Measurements from ENCODE around the gene CCDC170.

The CCDC170 gene

DNA sequence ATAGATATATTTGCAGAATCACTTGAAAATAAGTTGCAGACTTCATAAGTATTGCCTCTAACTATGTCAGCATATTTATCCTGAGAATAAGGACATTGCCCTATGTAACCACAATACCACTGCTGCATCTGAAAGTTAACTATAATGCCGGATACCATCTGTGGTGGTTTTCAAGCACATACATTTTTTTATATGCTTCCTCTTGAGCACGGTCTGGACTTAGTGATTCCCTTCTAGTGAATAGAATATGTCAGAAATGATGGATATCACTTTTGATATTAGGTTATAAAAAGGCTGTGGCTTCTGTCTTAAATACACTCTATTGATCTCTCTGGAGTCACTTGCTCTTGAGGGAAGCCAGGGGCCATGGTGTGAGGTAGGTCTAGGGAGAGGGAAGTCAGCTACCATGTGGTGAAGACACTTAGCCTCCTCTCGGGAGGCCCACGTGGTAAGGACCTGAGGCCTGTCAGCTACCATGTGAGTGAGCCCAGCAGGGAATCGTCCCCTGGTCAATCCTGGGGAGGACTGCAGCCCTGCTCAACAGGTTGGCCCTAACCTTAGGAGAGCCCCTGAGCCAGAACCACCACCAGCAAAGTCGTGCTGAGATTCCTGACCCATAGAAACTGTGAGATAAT, 57.5 kb downstream of the CCDC170 start:
- TF ChIP-seq TAF1 (IDR thresholded peaks at IDR 0.05; ENCODE audit: borderline replicate concordance, low read depth, low read length) (no peak), POLR2A (IDR thresholded peaks at IDR 0.05; ENCODE audit: low read depth, low read length) (no peak), POLR2AphosphoS5 (IDR thresholded peaks at IDR 0.05; ENCODE audit: low read depth, low read length) (no peak)
- DNase-seq (ENCODE audit: insufficient read length), result no peak
- FAIRE-seq, result no peak

DNA sequence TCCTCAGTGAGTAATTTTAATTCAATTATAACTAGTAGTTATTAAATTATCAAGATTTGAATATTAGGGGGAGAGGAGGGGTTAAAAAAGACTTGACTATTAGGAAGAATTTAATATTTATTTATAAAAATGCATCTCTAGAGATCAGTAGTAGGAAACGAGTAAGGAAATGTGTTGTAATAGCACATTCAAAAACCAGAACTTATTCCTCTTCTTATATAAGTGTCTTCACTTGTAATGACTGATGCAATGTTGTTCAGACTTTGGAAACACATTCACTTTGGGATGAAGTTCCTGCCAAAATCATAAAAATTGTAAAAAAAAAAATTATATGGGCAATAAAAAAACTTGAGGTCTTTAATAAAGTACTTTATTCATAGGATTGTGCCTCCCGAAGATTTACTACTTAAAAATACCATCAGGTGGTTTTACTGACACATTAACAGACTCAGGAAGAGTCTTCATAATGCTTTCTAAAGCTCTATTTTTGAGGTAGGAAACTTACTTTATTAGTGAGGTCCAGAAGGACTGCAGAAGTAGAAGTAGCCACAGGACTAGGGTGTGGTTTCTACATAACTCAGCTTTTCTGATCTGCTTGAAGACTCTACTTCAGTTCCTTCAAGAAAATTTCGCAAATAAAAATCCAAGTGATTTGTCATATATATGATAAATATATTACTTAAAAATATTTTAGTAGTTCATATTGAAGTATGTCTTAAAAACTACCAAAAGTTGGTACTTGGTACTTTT, 59.8 kb downstream of the CCDC170 start:
- FAIRE-seq (no peak), DNase-seq (ENCODE audit: insufficient read length) (no peak)
- TF ChIP-seq POLR2AphosphoS5 (IDR thresholded peaks at IDR 0.05; ENCODE audit: low read depth, low read length) (no peak), TAF1 (IDR thresholded peaks at IDR 0.05; ENCODE audit: borderline replicate concordance, low read depth, low read length) (no peak), POLR2A (IDR thresholded peaks at IDR 0.05; ENCODE audit: low read depth, low read length) (no peak)

GRCh38 chr6:151561238-151561637, 67.4 kb downstream of the CCDC170 start:
- no peak for TF ChIP-seq POLR2A (IDR thresholded peaks at IDR 0.05; ENCODE audit: low read depth, low read length)
- no peak for TF ChIP-seq POLR2AphosphoS5 (IDR thresholded peaks at IDR 0.05; ENCODE audit: low read depth, low read length)
- TF ChIP-seq TAF1 (IDR thresholded peaks at IDR 0.05; ENCODE audit: borderline replicate concordance, low read depth, low read length), result no peak
- FAIRE-seq (no peak), DNase-seq (ENCODE audit: insufficient read length) (no peak)

- FAIRE-seq (no peak), DNase-seq (ENCODE audit: insufficient read length) (no peak)
- no peak for TF ChIP-seq TAF1 (IDR thresholded peaks at IDR 0.05; ENCODE audit: borderline replicate concordance, low read depth, low read length)
- no peak for TF ChIP-seq POLR2AphosphoS5 (IDR thresholded peaks at IDR 0.05; ENCODE audit: low read depth, low read length)
- TF ChIP-seq POLR2A (IDR thresholded peaks at IDR 0.05; ENCODE audit: low read depth, low read length), result no peak
Observed at GRCh38 chr6:151564654-151565053, 70.8 kb downstream of the CCDC170 start.

DNA sequence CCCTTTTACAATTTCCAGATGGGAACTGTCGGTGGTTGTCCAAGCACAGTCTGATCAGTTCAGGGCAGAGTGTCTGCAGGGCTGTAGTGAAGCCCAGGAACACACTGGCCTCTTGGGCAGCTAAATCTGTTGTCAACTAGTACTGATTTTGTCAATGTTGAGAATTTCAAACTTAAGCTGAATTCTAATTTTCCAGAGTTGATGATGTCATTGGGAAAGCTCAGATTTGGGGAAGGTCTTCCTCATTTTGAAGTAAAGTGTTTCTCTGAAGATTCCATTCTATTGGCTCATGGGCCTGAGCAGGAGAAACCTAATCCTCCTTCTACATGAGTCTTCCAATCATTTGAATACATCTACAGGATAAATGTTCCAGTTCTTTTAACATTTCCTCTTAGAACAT, 72.1 kb downstream of the CCDC170 start:
- FAIRE-seq (no peak), DNase-seq (ENCODE audit: insufficient read length) (no peak)
- TF ChIP-seq POLR2A (IDR thresholded peaks at IDR 0.05; ENCODE audit: low read depth, low read length), result no peak
- no peak for TF ChIP-seq TAF1 (IDR thresholded peaks at IDR 0.05; ENCODE audit: borderline replicate concordance, low read depth, low read length)
- no peak for TF ChIP-seq POLR2AphosphoS5 (IDR thresholded peaks at IDR 0.05; ENCODE audit: low read depth, low read length)

DNA sequence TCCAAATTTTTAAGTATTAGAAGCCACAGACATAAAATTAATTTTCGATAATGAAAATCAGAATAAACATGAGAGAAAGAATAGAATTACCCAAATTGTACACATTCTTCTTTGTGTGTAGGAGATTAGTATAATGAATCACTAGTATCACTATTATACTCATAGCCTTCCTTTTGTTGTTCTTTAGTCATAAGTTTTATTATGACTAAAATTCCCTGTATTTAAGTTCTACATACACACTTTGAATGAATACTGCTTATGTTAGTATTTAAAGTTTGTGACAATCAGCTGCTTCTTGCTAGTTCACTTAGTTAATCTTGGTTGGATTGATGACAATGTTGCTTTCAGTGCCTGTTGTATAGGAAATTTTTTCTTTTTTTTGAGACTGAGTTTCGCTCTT, 72.7 kb downstream of the CCDC170 start:
- DNase-seq (ENCODE audit: insufficient read length) (no peak), FAIRE-seq (no peak)
- no peak for TF ChIP-seq TAF1 (IDR thresholded peaks at IDR 0.05; ENCODE audit: borderline replicate concordance, low read depth, low read length)
- TF ChIP-seq POLR2A (IDR thresholded peaks at IDR 0.05; ENCODE audit: low read depth, low read length), result no peak
- TF ChIP-seq POLR2AphosphoS5 (IDR thresholded peaks at IDR 0.05; ENCODE audit: low read depth, low read length), result no peak

DNA sequence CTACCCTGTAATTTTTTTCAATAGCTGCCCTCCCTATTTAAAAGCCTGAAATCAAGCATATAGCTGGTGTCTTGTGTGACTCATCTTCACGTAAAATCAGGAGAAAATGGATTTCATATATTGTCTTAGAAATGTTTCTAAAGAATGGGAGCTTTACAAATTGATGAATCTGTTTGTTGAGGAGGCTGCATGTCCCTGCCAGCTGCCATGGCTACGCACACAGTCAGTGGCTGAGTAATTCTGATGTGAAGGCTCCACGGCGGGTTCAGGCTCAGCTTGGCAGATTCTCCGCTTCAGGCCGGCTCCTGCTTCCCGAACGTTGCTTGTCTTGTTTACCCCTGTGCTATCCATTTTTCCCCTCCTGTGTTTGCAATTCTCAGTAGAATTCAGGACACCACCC, 82.8 kb downstream of the CCDC170 start:
- DNase-seq (ENCODE audit: insufficient read length) (no peak), FAIRE-seq (no peak)
- TF ChIP-seq POLR2A (IDR thresholded peaks at IDR 0.05; ENCODE audit: low read depth, low read length) (no peak), POLR2AphosphoS5 (IDR thresholded peaks at IDR 0.05; ENCODE audit: low read depth, low read length) (no peak), TAF1 (IDR thresholded peaks at IDR 0.05; ENCODE audit: borderline replicate concordance, low read depth, low read length) (no peak)

DNA sequence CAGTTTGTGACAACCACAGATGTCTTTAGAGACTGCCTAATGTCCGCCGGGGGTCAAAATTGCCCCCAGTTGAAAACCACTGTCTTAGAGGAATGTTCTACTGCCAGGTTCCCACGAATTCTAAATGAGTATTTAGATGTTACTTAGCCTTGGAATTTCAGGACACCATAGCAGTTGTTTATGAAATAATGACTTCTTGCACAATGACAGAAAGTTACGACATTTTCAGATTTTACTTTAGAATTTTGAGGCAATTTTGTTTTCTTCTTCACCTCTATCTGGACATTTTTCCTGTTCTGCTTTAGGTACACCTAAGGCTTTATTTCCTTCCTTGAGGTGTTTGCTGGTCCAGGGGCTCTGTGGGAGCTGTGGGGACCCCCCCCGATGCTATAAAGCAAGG, 83.4 kb downstream of the CCDC170 start:
- DNase-seq (ENCODE audit: insufficient read length), result no peak
- no peak for FAIRE-seq
- TF ChIP-seq POLR2AphosphoS5 (IDR thresholded peaks at IDR 0.05; ENCODE audit: low read depth, low read length) (no peak), TAF1 (IDR thresholded peaks at IDR 0.05; ENCODE audit: borderline replicate concordance, low read depth, low read length) (no peak), POLR2A (IDR thresholded peaks at IDR 0.05; ENCODE audit: low read depth, low read length) (no peak)

GRCh38 chr6:151585741-151586140, 91.9 kb downstream of the CCDC170 start:
- FAIRE-seq, result no peak
- DNase-seq (ENCODE audit: insufficient read length), result no peak
- TF ChIP-seq POLR2A (IDR thresholded peaks at IDR 0.05; ENCODE audit: low read depth, low read length) (no peak), TAF1 (IDR thresholded peaks at IDR 0.05; ENCODE audit: borderline replicate concordance, low read depth, low read length) (no peak)

DNA sequence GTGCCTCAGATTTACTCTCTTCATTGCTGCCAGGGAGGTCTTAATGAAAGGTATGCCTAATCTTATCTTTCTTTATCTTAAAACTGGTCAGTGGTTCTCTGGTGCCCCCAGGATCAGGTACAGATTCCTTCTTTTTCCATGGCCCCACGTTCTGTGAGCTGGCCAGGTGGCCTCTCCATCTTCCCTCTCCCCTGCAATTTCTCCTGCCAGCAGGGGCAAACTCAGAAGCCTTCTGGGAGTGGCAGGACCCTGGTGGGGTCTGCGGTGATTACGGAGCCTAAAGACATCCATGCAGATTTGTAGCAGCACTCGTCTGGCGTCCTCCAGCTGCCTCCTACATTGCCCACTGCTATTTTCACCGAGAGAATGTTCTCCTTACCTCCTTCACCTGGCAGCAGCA, 95.8 kb downstream of the CCDC170 start:
- no peak for TF ChIP-seq POLR2AphosphoS5 (IDR thresholded peaks at IDR 0.05; ENCODE audit: low read depth, low read length)
- no peak for TF ChIP-seq TAF1 (IDR thresholded peaks at IDR 0.05; ENCODE audit: borderline replicate concordance, low read depth, low read length)
- TF ChIP-seq POLR2A (IDR thresholded peaks at IDR 0.05; ENCODE audit: low read depth, low read length), result no peak
- FAIRE-seq (no peak), DNase-seq (ENCODE audit: insufficient read length) (no peak)

DNA sequence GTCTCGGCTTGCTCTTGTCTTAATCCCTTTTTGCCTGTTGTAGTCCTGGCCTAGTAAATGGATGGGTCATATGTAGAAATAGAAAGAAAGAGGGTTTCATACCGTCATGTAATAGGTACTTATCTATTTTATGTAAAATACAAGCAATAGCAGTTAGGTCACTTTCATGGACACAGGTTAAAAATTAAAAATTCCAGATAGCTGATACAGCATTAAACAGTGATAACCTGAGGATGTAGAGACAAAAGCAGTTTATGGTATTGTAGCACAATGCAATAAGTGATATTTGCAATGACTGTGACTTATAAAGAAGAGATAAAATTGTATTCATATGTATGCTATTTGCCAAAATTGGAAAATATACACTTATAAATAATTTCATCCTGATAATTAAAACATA, 96.9 kb downstream of the CCDC170 start:
- FAIRE-seq (no peak), DNase-seq (ENCODE audit: insufficient read length) (no peak)
- TF ChIP-seq TAF1 (IDR thresholded peaks at IDR 0.05; ENCODE audit: borderline replicate concordance, low read depth, low read length) (no peak), POLR2AphosphoS5 (IDR thresholded peaks at IDR 0.05; ENCODE audit: low read depth, low read length) (no peak)

- no peak for TF ChIP-seq POLR2AphosphoS5 (IDR thresholded peaks at IDR 0.05; ENCODE audit: low read depth, low read length)
- no peak for TF ChIP-seq POLR2A (IDR thresholded peaks at IDR 0.05; ENCODE audit: low read depth, low read length)
- TF ChIP-seq TAF1 (IDR thresholded peaks at IDR 0.05; ENCODE audit: borderline replicate concordance, low read depth, low read length), result no peak
- DNase-seq (ENCODE audit: insufficient read length) (no peak), FAIRE-seq (no peak)
Observed at GRCh38 chr6:151592449-151593159, 98.8 kb downstream of the CCDC170 start.
